CD4-positive, alpha-beta T cell treated with Interleukin-6 at 100 ng/mL for 8 hours (primary cell): ENCODE measurements around the gene EDN3.

ENCODE experiments used
- DNase-seq: peaks from one replicate; pipeline ENCODE4 v3.0.0-alpha.2; 2020; ENCODE audit warnings: mixed read lengths, low spot score

The EDN3 gene

DNA sequence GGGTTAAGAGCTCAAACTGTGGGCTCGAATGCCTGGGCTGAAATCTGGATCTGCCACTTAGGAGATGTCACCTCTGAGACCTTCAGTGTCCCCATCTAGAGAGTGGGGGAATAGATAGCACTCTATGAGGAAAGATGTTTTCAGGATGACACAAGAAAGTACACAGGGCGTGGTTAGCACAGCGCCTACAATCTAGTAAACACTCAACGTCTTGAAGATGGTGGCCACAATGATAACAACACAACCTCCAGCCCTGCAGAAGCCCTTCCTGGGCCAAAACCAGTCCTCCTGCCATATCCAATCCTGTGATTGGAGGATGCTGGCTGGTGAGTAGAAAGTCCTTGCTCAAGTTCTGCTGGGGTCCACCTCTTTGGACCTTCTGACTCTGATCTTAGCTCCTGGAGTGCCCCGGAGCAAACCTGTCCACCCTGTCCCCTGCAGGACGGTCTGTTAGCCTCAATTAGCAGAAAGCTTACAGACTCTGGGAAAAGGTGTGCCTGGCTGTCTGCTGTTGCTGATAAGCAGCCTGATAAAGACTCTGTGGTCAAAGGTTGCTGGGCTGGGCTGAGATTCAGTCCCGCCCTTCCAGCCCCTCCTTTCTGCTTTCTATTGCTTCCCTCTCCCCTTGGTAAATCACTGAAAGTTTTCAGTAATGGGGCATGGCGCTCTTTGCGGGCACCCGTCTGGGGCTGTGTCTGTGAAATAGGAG, 8.2 kb downstream of the EDN3 start:
- DNase-seq: no peak

DNA sequence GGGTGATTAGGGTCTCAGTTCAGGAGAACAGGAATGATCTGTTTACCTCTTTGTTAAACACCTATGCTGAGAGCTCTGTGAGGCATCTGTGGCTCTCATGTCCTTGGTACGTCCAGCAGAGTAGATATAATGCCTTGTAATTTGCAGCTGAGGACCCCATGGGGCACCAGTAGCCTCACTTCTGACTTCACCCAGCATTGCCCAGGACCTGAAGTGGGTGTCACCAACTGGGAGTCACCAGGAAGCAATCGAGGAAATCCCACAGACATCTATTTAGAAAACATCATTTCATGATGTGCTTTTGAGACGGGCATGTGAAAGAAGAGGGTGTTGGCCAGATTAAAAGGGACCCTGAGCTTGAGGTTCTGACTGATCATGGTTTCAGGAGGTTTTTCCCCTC, 8.8 kb downstream of the EDN3 start:
- no peak for DNase-seq

DNA sequence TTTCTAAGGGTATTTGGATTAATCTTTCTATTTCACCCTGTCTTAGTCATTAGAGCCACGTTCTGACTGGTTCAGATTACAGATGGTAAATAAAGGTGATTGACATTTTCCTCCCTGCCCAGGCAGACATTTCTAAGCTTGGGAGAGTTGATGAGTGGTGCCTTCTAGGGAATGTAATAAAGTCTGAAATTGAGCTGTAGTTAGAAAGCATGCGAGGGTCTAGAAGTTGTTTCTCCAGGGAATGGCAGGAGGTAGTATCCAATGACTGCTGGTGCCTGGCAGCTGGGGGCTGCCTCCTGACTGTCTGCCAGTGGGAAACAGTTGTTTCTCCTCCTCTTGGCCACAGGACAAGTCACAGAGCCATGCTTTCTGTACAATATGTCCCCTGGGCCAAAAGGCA, 14.6 kb downstream of the EDN3 start:
- DNase-seq: no peak

DNA sequence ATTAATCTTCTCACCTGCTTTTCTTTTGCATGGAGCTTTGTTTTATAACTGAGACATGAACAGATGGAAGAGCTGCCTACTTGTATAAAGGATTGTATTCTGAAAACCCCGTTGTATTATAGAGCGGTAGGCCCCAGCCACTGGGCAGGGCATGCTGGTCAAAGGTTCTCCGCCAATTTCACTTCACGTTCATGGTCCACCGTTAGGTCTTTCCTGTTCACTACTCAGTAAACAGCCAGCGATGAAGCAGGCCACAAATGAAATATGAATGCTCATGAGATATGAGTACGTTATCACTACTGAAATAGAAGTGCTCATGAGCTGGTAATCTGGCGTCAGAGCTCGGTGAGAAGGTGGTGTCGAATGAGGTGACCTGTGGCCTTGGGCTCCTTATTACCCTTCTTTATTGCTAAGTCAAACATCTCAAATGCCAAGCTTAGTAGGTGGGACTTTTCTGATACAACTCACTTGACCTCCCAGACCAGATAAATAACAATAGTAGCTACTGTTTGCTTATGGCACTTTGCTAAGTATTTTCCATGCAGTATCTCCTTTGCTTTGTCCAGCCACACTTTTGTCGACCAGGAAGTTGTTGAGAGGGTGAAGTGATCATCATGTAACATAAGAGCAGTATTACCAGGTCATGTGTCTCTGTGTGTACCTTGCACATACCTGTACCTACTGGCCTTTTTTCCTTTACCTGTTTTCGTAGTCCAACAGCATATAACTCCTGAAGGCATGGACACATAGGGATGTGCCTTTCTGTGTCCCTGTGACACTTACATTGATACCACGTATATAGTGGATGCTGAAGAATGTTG, 16.7 kb downstream of the EDN3 start:
- no peak for DNase-seq

DNA sequence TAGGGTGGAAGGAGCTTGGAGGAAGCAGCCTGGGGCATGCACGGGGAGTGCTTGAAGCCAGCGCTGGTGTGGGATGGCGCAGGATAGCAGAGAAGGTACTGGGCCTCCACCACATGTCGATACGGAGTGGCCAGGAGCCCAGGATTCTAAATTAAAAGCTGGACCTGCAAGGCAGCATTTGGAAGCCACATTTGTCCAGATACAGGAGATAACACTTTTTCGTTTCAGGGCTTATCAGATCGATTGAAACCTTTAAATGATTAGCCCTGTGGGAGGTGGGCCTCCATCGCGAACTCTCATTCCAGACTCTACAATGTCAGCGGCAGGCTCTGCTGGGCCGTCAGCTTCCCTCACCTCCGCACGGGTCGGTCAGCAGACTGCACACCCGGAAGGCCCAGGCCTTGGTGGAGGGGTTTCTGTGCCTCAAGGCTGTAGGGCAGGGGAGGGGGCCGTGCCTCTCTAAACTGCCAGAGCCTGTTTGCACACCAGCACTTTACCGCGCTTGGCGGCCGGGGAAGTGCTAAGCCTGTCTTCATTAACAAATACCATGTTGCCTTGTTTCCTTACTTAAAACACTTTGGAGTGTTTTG, 17.9 kb downstream of the EDN3 start:
- DNase-seq: no peak

DNA sequence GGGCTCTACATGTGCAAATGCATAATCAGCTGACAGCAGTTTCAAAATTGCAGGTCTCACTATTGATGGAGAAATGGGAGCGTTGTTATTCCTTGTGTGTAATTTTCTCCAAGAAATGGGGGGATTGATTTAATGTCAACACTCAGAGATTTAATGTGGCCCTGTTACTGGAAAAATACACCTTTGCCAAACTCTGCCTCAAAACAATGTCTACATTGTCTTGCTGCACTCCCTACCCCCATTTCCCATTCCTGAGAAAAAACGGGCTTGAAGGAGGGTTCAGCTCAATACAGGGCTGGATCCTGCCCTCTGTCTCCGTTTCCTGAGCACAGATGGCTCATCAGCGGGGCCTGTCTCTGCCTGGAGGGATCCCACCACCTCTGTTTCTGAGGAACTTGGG, 18.4 kb downstream of the EDN3 start:
- no peak for DNase-seq

DNA sequence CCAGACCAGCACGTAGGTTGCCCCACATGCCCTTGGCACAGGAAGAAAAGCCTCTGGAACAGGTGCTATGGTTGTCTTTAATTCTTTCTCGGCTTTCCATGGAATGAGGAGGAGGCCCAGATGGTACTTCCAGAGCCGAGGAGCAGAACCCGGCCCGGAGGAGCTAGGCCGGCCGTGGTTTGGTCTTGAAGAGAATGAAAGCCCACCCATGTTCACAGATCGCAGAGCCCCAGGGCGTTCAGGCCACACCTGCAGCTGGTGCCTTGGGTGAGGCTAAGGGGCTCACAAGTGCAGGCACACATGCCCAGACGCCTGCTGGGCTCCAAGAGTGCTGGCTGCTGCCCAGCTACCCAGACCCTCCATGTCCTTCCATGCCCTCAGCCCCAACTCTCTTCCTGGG, 20.0 kb downstream of the EDN3 start:
- DNase-seq: no peak

DNA sequence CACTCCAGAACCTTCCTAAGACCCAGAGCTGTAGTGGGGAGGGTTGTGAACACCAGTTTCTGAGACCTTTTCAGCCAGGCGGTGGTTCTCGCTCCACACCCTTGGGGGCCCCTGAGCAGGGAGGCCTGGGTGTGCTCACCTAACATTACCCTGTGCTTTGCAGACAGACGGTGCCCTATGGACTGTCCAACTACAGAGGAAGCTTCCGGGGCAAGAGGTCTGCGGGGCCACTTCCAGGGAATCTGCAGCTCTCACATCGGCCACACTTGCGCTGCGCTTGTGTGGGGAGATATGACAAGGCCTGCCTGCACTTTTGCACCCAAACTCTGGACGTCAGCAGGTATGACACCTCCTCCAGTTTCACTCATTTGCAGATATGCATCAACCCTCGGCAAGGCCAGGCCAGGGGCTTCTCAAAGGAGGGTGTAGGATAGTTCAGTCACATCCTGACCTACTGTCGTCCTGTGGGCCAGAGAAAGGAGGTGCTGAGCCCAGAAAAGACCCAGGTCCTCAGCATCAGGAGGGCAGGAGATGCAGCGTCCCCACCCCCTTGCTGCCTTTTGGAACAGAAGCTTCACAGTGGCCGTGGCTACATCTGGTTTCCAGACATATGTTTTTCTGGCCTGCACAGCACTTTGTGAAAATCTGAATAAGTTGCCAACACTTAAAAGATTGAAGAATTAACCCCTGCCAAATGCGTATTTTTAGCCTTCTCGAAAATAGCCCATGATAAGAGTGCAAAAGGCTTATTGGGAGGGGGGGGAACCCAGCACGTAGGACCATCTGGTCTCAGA, 20.6 kb downstream of the EDN3 start:
- DNase-seq: no peak

DNA sequence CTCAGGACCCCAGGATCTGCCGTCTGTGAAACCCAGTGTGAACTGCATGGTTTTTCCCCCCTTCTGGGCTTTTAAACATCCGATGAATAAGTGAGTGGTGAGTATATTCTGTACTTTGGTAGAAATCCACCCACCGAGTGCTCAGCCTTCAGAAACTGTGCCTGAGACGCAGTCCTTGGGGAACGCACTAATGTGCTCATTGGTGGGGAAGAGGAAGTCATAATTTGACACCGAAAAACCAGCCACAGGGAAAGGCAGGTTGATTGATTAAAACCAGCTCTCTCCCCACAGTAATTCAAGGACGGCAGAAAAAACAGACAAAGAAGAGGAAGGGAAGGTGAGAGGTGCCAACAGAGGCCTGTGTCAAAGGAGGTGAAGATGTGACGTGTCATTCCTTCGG, 21.7 kb downstream of the EDN3 start:
- DNase-seq: no peak

DNA sequence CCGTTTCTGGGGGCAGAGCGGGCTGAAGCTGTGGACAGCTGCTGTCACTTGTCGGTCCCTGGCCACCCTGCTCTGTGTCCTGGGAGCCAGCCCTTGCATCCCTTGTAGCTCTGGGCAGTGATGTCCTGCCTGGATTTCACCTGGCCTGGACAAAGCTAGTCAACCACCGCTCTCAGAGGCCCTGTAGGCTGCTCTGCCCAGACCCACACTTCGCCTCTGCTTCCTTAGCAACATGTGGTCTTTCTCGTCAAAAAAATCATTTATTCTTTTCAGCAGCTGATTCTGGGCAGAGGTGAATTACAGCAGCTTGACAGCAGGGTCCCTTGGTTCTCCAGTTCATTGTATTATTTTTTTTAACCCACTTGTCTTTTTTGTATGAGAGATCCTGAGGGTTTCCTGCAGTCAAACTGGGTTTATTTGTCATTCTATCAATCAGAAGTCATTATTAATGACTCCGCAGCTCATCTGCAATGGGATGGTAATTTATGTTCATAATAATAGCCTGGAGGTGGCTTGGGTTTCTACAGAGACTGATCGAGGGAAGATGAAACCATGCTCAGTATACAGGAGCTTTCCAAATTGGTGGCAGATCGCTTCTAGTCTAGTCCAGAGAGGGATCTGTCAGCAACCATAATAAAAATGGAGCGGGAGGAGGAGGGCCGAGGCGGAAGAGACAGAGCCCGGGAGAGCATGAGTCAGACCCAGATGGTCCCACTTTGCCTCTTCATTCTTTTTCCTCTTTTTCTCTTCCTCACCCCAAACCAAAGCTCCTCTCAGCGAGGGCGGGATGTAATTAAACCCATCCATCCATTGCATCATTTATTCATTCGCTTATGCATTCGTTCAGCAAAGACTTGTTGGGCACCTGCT, 22.4 kb downstream of the EDN3 start:
- DNase-seq: no peak

DNA sequence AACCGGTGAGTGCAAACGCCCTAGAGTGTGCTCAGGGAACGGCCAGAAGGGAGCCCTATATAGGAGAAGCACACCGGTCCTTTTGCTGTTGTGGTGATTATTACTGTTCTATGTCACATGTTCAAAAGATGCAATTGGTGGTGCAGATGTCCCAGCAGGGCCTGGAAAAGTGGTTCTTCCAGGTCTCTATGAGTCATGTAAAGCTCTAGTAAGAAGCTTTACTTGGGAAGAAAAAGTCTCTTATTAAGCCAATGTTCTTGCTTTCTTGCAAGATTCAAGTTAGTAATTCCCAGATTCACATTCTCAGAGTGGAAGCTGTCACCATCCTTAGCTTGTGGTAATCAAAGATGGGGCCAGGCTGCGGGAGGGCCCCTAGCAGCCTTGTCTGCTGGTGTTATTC, 23.3 kb downstream of the EDN3 start:
- DNase-seq: no peak

DNA sequence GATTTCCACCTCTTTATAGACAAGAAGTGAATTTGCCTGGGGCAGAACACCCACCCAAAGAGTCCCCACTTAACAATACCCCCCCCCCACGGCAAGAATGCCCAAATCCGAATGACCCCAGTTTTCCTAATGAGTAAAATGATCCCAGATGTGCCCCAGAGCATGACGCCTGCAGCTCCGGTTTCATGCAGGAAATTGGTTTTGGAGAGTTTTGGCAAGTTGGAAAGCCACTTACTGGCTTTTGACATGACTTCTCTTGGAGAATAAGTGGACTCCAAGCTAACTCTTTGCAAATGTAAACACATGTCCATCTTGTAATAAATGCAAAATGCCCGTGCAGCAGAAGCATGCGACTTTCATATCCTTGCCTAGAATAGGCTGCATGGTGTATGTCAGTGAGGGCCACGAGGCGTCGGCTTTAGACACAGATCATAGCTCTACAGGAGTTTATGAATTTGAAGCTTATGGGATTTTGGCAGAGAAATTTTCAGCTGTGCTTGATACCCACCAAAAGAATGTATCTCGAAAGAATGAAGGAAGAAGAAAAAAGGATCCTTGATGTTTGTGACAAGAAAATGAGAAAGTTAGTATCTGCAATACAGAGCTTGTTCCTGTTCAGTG, 24.2 kb downstream of the EDN3 start:
- no peak for DNase-seq

DNA sequence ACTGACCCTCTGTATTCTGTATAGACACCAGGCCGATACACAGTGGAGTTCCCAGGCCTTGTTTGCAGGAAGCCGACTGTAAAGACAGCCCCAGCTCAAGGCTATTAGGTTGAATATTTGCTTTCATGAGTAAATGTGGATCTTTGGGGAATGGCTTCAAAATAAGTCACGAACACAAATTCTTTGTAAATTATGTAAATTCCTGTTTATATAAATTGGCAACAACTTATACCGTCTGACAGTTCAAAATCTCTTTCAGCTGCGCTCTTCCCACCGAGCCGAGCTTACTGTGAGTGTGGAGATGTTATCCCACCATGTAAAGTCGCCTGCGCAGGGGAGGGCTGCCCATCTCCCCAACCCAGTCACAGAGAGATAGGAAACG, 24.7 kb downstream of the EDN3 start:
- DNase-seq: no peak

DNA sequence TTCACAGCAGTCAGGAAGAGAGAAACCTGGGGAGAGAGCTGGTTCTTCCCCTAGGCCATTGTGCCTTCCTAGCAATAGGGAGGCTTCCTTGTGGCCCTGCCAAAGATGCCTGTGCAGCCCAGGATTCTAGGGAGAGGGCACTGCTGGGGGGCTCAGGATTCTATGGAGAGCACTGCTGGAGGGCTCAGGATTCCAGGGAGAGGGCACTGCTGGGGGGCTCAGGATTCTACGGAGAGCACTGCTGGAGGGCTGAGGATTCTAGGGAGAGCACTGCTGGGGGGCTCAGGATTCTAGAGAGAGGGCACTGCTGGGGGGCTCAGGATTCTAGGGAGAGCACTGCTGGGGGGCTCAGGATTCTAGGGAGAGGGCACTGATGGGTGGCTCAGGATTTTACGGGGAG, 25.8 kb downstream of the EDN3 start:
- DNase-seq: no peak

DNA sequence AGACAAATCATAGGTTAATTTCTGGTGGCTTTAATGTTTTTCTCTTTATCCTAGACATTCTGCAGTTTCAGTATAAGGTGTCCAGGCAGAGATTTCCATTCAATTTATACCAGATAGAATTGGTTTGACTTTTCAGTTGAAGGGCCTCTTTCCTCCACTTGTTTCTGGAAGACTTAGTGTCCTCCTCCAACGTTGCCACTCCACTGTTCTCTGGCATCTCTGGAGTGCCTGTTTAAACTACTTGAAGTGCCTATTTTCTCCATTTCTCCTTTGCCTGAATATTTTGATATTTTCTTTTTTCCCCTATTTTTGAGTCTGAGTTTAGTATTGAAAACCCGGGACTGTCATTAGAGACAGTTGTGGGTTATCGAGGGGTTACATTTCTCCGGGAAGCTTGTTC, 27.7 kb downstream of the EDN3 start:
- no peak for DNase-seq

DNA sequence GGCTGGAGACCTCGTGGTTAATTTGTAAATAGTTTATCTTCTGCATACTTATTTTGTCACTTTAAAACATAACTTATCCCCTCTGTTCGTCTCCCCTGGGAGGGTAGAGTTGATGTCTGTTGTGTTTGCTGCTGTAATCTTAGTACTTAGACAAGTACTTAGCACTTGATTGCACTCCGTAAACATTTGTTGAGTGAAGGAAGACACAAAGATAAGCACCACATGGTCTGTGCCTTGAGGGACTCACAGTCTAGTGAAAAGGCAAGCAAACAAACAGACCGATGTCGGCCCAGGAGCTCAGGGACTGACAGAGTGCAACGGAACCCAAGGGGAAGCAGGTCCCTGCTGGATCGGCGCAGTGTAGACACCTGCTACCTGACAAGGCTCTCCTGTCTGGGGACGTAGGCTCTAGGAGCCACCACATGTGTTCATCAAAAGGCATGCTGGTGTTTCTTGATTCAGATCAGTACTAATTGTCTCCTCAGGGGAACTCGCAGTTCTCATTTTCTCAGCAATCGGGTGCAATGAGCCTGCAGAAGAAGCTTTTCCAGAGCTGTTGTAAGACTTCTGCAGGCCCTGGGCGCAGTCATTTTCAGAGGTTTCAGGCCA, 31.4 kb downstream of the EDN3 start:
- DNase-seq: no peak

DNA sequence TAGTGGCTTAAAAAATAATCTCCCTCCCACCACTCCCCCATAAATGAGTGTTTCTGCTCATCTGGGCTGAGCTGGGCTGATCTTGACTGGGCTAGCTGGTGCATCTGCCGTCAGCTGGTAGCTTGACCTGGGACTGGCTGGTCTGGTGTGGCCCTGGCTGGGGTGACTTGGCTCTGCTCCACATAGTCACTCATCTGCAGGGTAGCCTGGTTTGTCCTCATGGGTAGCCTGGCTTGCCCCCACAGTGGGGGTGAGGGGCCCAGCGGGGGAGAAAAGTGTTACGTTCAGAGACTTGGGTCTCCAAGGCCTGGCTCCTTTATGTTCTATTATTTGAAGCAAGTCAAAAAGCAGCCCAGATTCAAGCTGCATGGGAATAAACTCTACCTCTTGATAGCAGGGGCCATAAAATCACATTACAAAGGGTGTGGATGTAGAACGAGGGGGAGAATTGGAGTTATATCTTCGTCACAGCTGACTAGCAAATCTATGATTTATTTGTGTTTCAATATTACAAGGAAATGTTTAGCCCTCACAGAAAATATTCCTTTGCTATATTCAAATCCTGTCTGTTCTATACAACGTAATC, 32.9 kb downstream of the EDN3 start:
- no peak for DNase-seq

DNA sequence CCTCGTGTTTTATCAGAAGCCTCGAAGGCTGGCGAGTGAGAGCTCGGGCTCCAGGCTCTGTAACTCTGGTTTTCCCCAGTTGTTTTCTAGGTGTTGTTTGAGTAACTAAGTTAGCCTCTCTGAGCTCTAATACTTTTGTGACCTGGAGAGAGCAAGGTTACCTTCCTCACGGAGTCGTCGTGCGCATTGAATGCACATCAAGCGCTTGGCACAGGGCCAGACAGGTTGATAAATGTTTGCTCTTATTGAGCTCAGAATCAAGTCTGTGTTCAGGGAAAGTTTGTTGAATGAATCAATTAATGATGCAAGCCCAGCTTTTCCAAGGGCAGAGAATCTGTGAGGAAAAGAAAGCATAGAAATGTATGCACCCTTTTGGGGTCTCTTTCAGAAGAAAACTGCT, 33.5 kb downstream of the EDN3 start:
- no peak for DNase-seq

DNA sequence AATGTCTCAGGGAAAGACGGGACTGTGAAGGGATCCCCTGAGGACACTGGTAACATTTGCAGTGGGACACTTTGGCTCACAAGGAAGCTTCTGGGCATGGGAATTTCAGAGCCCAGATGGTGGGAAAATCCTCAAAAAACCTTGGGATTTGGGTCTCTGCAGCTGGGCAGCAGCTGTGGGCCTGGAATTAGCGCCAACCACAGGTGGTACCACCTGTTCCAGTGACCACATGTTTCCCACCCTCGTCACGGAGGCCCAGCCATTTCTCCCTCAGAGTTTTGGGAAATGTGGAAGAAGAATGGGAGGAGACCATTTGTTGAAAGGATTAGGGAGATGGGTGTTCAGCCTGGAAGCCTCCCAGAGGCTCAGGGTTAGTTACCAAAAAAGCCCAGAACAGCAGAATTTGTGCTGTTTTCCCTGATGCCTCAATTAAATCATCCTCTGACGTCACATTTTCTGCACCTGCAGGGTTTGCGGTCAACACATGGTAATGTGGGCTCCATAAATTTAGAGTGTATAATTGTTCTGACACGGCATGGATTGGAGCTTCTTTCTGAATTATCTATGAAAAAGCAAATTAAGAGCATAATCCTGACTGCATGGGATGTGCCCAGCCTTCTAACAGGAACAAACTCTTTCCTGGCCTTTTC, 34.4 kb downstream of the EDN3 start:
- no peak for DNase-seq

DNA sequence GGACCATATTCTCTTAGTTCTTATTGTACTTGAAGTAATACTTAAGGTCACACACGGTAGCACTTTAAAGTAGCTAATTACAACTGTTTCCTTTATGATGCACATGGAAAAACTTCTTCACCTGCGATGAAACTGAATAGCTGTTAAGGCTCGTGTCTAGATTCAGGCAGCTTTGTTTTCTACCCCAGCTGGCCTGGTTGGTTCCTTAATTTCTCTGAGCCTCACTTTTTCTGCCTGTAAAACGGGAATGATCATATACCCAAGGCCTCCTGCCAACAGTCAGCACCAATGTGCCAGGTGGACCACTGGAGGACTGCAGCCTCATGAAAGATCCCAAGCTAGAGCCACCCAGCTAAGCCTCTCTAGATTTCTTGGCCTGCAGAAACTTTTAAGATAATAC, 35.0 kb downstream of the EDN3 start:
- DNase-seq: no peak
